Activated naive CD4-positive, alpha-beta T cell treated with anti-CD3 and anti-CD28 coated beads, Interleukin-2, amount 50 U/mL, for 72 hours (primary cell): ENCODE data around the gene LST1. TPM values are rescaled to one million over a fixed set of nuclear protein-coding genes. Genes with fewer than 3 reads are reported as not detected.

ENCODE experiments used
- ATAC-seq, 2 donors: fragments of 150-1000 bp; cut with Tn5 transposase; 2 replicates each; pipeline ENCODE4 v1.10.0; 2021; ENCODE audit warnings: mild to moderate bottlenecking in 2 of 2, moderate library complexity in 2 of 2
- DNase-seq, 2 donors: peaks; one replicate each; pipeline ENCODE4 v3.0.0; 2021 to 2022; ENCODE audit warnings: low spot score in 2 of 2
- H3K27ac Mint-ChIP-seq, 2 donors: one replicate each; pipeline ENCODE4 v1.8.0; 2022; ENCODE audit warnings: mild to moderate bottlenecking in 2 of 2, mixed read lengths in 2 of 2
- H3K36me3 Mint-ChIP-seq, 2 donors: one replicate each; pipeline ENCODE4 v1.8.0; 2022; ENCODE audit warnings: mixed read lengths in 2 of 2
- H3K9me3 Mint-ChIP-seq, 2 donors: one replicate each; pipeline ENCODE4 v1.8.0; 2022; ENCODE audit warnings: mixed read lengths in 2 of 2
- total RNA-seq, 2 donors: library from RNA; stranded (reverse); gene quantifications; one replicate each; pipeline ENCODE4 v1.2.3, GENCODE V29; 2022

The LST1 gene
- total RNA-seq, 2 donors from 2014 or later = 18.2 to 21.6 TPM

- H3K27ac Mint-ChIP-seq = peak within 1 kb of the TSS; percentile 93 to 98
- ATAC-seq = peak; percentile 26 to 30
- peak; percentile 83 to 89 for DNase-seq
- peaks cover 51 to 72% of the 10 kb centered on the region in 2 donors for H3K36me3 Mint-ChIP-seq
- no peaks in the 10 kb centered on the region for H3K9me3 Mint-ChIP-seq
Observed at GRCh38 chr6:31575335-31575901, 10.7 kb upstream of the LST1 start, which contains the start of gene TNF. Gene TNF (plus strand): TSS chr6:31575565. CDS start chr6:31575742, 177 bp downstream.

GRCh38 chr6:31575952-31576685 is 10.0 kb upstream of the LST1 start:
- ATAC-seq (no peak), DNase-seq (no peak)
- H3K9me3 Mint-ChIP-seq = no peaks in the 10 kb centered on the region
- H3K36me3 Mint-ChIP-seq = peaks cover 58 to 79% of the 10 kb centered on the region in 2 donors
- peak overlapping the region; percentile 93 to 98 for H3K27ac Mint-ChIP-seq

GRCh38 chr6:31576897-31577578 is 9.0 kb upstream of the LST1 start:
- ATAC-seq (peak in 1 of 2 donors; percentile 18), DNase-seq (peak in 1 of 2 donors; percentile 81)
- Mint-ChIP-seq H3K36me3 (peaks cover 68 to 89% of the 10 kb centered on the region in 2 donors), H3K27ac (peak overlapping the region; percentile 93 to 98), H3K9me3 (no peaks in the 10 kb centered on the region)

GRCh38 chr6:31577579-31577966 is 8.5 kb upstream of the LST1 start:
- no peaks in the 10 kb centered on the region for H3K9me3 Mint-ChIP-seq
- peak overlapping the region; percentile 93 to 98 for H3K27ac Mint-ChIP-seq
- DNase-seq = no peak
- ATAC-seq = no peak
- H3K36me3 Mint-ChIP-seq = peaks cover 72 to 85% of the 10 kb centered on the region in 2 donors

- H3K36me3 Mint-ChIP-seq = peaks cover 70 to 76% of the 10 kb centered on the region in 2 donors
- DNase-seq (no peak), ATAC-seq (no peak)
- peak overlapping the region; percentile 66 to 95 for H3K27ac Mint-ChIP-seq
- no peaks in the 10 kb centered on the region for H3K9me3 Mint-ChIP-seq
Observed at GRCh38 chr6:31578184-31579118, 7.6 kb upstream of the LST1 start.

- Mint-ChIP-seq H3K9me3 (no peaks in the 10 kb centered on the region), H3K27ac (peak overlapping the region; percentile 72 to 95), H3K36me3 (peaks cover 65 to 69% of the 10 kb centered on the region in 2 donors)
- DNase-seq (no peak), ATAC-seq (no peak)
Observed at GRCh38 chr6:31579119-31579505, 7.0 kb upstream of the LST1 start.

GRCh38 chr6:31579546-31580437 is 6.3 kb upstream of the LST1 start:
- peaks cover 65 to 66% of the 10 kb centered on the region in 2 donors for H3K36me3 Mint-ChIP-seq
- ATAC-seq (peak; percentile 11 to 54), DNase-seq (peak in 1 of 2 donors; percentile 75)
- no peaks in the 10 kb centered on the region for H3K9me3 Mint-ChIP-seq
- H3K27ac Mint-ChIP-seq = peak overlapping the region; percentile 72 to 95

- peak in 1 of 2 donors; percentile 2 for ATAC-seq
- Mint-ChIP-seq H3K9me3 (no peaks in the 10 kb centered on the region), H3K27ac (peak overlapping the region; percentile 72 to 95), H3K36me3 (peaks cover 64% of the 10 kb centered on the region in 2 donors)
- DNase-seq = no peak
Observed at GRCh38 chr6:31580438-31580740, 5.7 kb upstream of the LST1 start.

GRCh38 chr6:31580807-31581433 is 5.2 kb upstream of the LST1 start:
- ATAC-seq (peak; percentile 60 to 72), DNase-seq (peak; percentile 90 to 96)
- Mint-ChIP-seq H3K27ac (peak overlapping the region; percentile 95 to 98), H3K36me3 (peaks cover 58 to 64% of the 10 kb centered on the region in 2 donors), H3K9me3 (no peaks in the 10 kb centered on the region)

GRCh38 chr6:31581434-31582229 is 4.4 kb upstream of the LST1 start:
- Mint-ChIP-seq H3K27ac (peak overlapping the region; percentile 95 to 98), H3K36me3 (peaks cover 51 to 57% of the 10 kb centered on the region in 2 donors), H3K9me3 (no peaks in the 10 kb centered on the region)
- DNase-seq (no peak), ATAC-seq (no peak)

GRCh38 chr6:31582230-31582643 is 3.8 kb upstream of the LST1 start, which contains the start of gene LTB:
Gene LTB (minus strand): TSS chr6:31582424. CDS start chr6:31582417, 7 bp downstream.
- peaks cover 45 to 51% of the 10 kb centered on the region in 2 donors for H3K36me3 Mint-ChIP-seq
- peak within 1 kb of the TSS; percentile 95 to 98 for H3K27ac Mint-ChIP-seq
- ATAC-seq (peak; percentile 3 to 14), DNase-seq (no peak)
- H3K9me3 Mint-ChIP-seq = no peaks in the 10 kb centered on the region

GRCh38 chr6:31585491-31585890 is 586 bp upstream of the LST1 start:
- peak overlapping the region; percentile 84 to 86 for H3K27ac Mint-ChIP-seq
- DNase-seq = no peak
- peak; percentile 10 to 38 for ATAC-seq
- peaks cover 17 to 32% of the 10 kb centered on the region in 2 donors for H3K36me3 Mint-ChIP-seq
- H3K9me3 Mint-ChIP-seq = no peaks in the 10 kb centered on the region

GRCh38 chr6:31586599-31587281 is 663 bp downstream of the LST1 start:
- ATAC-seq (peak in 1 of 2 donors; percentile 23), DNase-seq (no peak)
- Mint-ChIP-seq H3K9me3 (no peaks in the 10 kb centered on the region), H3K36me3 (peaks cover 4 to 20% of the 10 kb centered on the region in 2 donors), H3K27ac (peak overlapping the region; percentile 84 to 86)
